Measurements from ENCODE around the gene HMX2.

- TF ChIP-seq EZH2 (IDR thresholded peaks at IDR 0.05; ENCODE audit: insufficient read depth, poor library complexity, severe bottlenecking) (no peak), EZH2phosphoT487 (IDR thresholded peaks at IDR 0.05; ENCODE audit: insufficient read depth, low read depth) (0 out of 2 replicates have a peak, but pooled peaks have one; percentile 9)
Measured at GRCh38 chr10:123146013-123146893, 1.7 kb upstream of the HMX2 start.
